Trophoblast cell (in vitro differentiated cells and primary cell): ENCODE measurements around the gene INTS1.

Experiments used
- DNase-seq, 2 donors: peaks; one replicate each; pipeline ENCODE4 v3.0.0-alpha.2; 2016
- H2AFZ ChIP-seq: 2 replicates; pipeline ENCODE4 v1.6.1; 2013; ENCODE audit warnings: low read length, moderate library complexity, mild to moderate bottlenecking; ENCODE audit not compliant: insufficient read depth, poor library complexity
- H2AK5ac ChIP-seq: 2 replicates; pipeline ENCODE4 v1.6.1; 2013; ENCODE audit warnings: mild to moderate bottlenecking, low read length
- H2BK120ac ChIP-seq: 2 replicates; pipeline ENCODE4 v1.6.1; 2013; ENCODE audit warnings: low read length, mild to moderate bottlenecking, moderate library complexity; ENCODE audit not compliant: insufficient read depth, poor library complexity
- H2BK12ac ChIP-seq: 2 replicates; pipeline ENCODE4 v1.6.1; 2013; ENCODE audit warnings: mild to moderate bottlenecking, low read length, moderate library complexity
- H2BK5ac ChIP-seq: 2 replicates; pipeline ENCODE4 v1.6.1; 2013; ENCODE audit warnings: low read length, low read depth, moderate library complexity, mild to moderate bottlenecking; ENCODE audit not compliant: poor library complexity
- H3K14ac ChIP-seq: 2 replicates; pipeline ENCODE4 v1.6.1; 2013; ENCODE audit warnings: mild to moderate bottlenecking, low read length
- H3K18ac ChIP-seq: 2 replicates; pipeline ENCODE4 v1.6.1; 2013; ENCODE audit warnings: mild to moderate bottlenecking, low read length
- H3K23ac ChIP-seq: 2 replicates; pipeline ENCODE4 v1.6.1; 2013; ENCODE audit warnings: low read length
- H3K27ac ChIP-seq: 2 replicates; pipeline ENCODE4 v1.5.1; 2013; ENCODE audit warnings: low read depth, mild to moderate bottlenecking, inconsistent platforms, low read length, moderate library complexity
- H3K27me3 ChIP-seq: 2 replicates; pipeline ENCODE4 v1.6.1; 2013; ENCODE audit warnings: inconsistent platforms, mild to moderate bottlenecking, low read length, moderate library complexity; ENCODE audit not compliant: insufficient read depth
- H3K36me3 ChIP-seq, 2 experiments: 1 replicate in 1 of 2; 2 replicates in 1 of 2; pipeline ENCODE4 v1.6.1; 2013; ENCODE audit warnings: low read length in 2 of 2, mild to moderate bottlenecking in 2 of 2, moderate library complexity in 1 of 2; ENCODE audit not compliant: insufficient read depth in 2 of 2, control insufficient read depth in 1 of 2
- H3K4ac ChIP-seq: 2 replicates; pipeline ENCODE4 v1.6.1; 2013; ENCODE audit warnings: low read depth, mild to moderate bottlenecking, low read length, moderate library complexity
- H3K4me1 ChIP-seq, 2 experiments: 1 replicate in 1 of 2; 2 replicates in 1 of 2; pipeline ENCODE4 v1.6.1; 2013; ENCODE audit warnings: low read length in 2 of 2, mild to moderate bottlenecking in 2 of 2, moderate library complexity in 1 of 2; ENCODE audit not compliant: insufficient read depth in 2 of 2, control insufficient read depth in 1 of 2
- H3K4me2 ChIP-seq: 2 replicates; pipeline ENCODE4 v1.6.1; 2013; ENCODE audit warnings: inconsistent platforms, mild to moderate bottlenecking, low read length, moderate library complexity
- H3K4me3 ChIP-seq: 2 replicates; pipeline ENCODE4 v1.5.1; 2013; ENCODE audit warnings: mild to moderate bottlenecking, low read depth, low read length, inconsistent platforms
- H3K79me1 ChIP-seq: one replicate; pipeline ENCODE4 v1.6.1; 2013; ENCODE audit warnings: low read length
- H3K79me2 ChIP-seq: 2 replicates; pipeline ENCODE4 v1.6.1; 2013; ENCODE audit warnings: low read length, mild to moderate bottlenecking; ENCODE audit not compliant: control insufficient read depth, insufficient read depth, poor library complexity
- H3K9ac ChIP-seq: 2 replicates; pipeline ENCODE4 v1.6.1; 2013; ENCODE audit warnings: mild to moderate bottlenecking, low read length
- H3K9me3 ChIP-seq: 2 replicates; pipeline ENCODE4 v1.6.1; 2013; ENCODE audit warnings: low read depth, mild to moderate bottlenecking, control low read depth, inconsistent platforms, low read length; ENCODE audit not compliant: insufficient read depth
- H4K12ac ChIP-seq: 2 replicates; pipeline ENCODE4 v1.6.1; 2013; ENCODE audit warnings: low read depth, mild to moderate bottlenecking, low read length, moderate library complexity
- H4K8ac ChIP-seq: 2 replicates; pipeline ENCODE4 v1.6.1; 2013; ENCODE audit warnings: low read depth, mild to moderate bottlenecking, low read length, moderate library complexity
- H4K91ac ChIP-seq: one replicate; pipeline ENCODE4 v1.6.1; 2013; ENCODE audit warnings: low read depth, mild to moderate bottlenecking, low read length, moderate library complexity
- WGBS: extraction: QIAGEN DNeasy Blood & Tissue Kit; methylation state at CpG from one replicate; pipeline ENCODE4 v1.1.7; 2013; ENCODE audit warnings: missing lambda C conversion rate; ENCODE audit not compliant: insufficient read length, insufficient coverage; ENCODE audit errors: extremely low coverage; 5-methylcytosine and 5-hydroxymethylcytosine counted together

Gene INTS1

GRCh38 chr7:1526271-1526754 is 22.1 kb upstream of the INTS1 start:
- Histone ChIP-seq H3K14ac (peak overlapping the region; percentile 59), H3K4ac (no peak overlapping the region), H4K12ac (peak overlapping the region; percentile 40), H2BK120ac (peak overlapping the region; percentile 41), H2BK5ac (peak overlapping the region; percentile 9), H3K18ac (peak overlapping the region; percentile 60), H3K36me3 (no peaks in the 10 kb centered on the region), H3K4me1 (peaks cover 5 to 6% of the 10 kb centered on the region in 2 experiments), H3K27ac (no peak overlapping the region), H3K23ac (no peak overlapping the region), H2AK5ac (peak overlapping the region; percentile 26), H3K27me3 (no peaks in the 10 kb centered on the region), H4K91ac (peak overlapping the region; percentile 45), H3K9me3 (no peaks in the 10 kb centered on the region), H4K8ac (peak overlapping the region; percentile 79), H3K4me2 (no peak overlapping the region), H3K79me2 (peaks cover 3% of the 10 kb centered on the region), H3K79me1 (peaks cover 8% of the 10 kb centered on the region), H2AFZ (peak overlapping the region; percentile 45), H2BK12ac (peak overlapping the region; percentile 42), H3K4me3 (no peak overlapping the region), H3K9ac (no peak overlapping the region)
- no peak for DNase-seq
- WGBS: no CpG with 5 or more reads among the region's 6 CpGs

DNA sequence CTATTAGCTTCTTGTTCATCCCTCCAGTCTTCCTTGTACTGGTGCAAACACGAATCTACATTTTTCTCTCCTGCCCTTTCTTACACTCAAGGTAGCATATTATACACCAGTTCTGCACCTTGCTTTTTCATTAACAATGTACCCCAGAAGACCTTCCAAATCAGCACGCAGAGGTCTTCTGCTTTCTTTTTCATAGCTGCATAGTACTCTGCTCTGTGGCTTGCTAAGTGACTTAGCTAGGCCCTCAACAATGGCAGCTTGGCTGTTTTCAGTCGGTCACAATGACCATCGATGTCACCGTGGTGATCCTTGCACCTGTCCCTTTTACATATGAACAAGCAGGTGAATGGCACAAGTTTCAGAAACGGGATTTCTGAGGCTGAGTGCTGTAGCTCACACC is 21.2 kb upstream of the INTS1 start:
- no peak for DNase-seq
- no peak overlapping the region for H3K9ac ChIP-seq
- no peak overlapping the region for H3K4ac ChIP-seq
- no peaks in the 10 kb centered on the region for H3K9me3 ChIP-seq
- no peak overlapping the region for H3K18ac ChIP-seq
- H2AFZ ChIP-seq: no peak overlapping the region
- H2AK5ac ChIP-seq: no peak overlapping the region
- H3K27ac ChIP-seq: no peak overlapping the region
- no peaks in the 10 kb centered on the region for H3K27me3 ChIP-seq
- no peak overlapping the region for H3K4me3 ChIP-seq
- H2BK12ac ChIP-seq: no peak overlapping the region
- no peak overlapping the region for H4K91ac ChIP-seq
- no peak overlapping the region for H2BK120ac ChIP-seq
- H3K36me3 ChIP-seq: no peaks in the 10 kb centered on the region
- peaks cover 7% of the 10 kb centered on the region for H3K79me1 ChIP-seq
- no peak overlapping the region for H3K4me2 ChIP-seq
- H3K79me2 ChIP-seq: no peaks in the 10 kb centered on the region
- H3K14ac ChIP-seq: no peak overlapping the region
- no peak overlapping the region for H4K12ac ChIP-seq
- no peak overlapping the region for H2BK5ac ChIP-seq
- no CpG with 5 or more reads among the region's 6 CpGs for WGBS
- no peak overlapping the region for H3K23ac ChIP-seq
- H4K8ac ChIP-seq: no peak overlapping the region
- H3K4me1 ChIP-seq: peaks cover 8 to 9% of the 10 kb centered on the region in 2 experiments

- Histone ChIP-seq H2BK5ac (no peak overlapping the region), H3K79me2 (no peaks in the 10 kb centered on the region), H2BK12ac (no peak overlapping the region), H3K18ac (no peak overlapping the region), H2BK120ac (no peak overlapping the region), H3K27ac (no peak overlapping the region), H3K4me2 (no peak overlapping the region), H3K23ac (no peak overlapping the region), H2AFZ (no peak overlapping the region), H3K4me1 (peaks cover 4 to 12% of the 10 kb centered on the region in 2 experiments), H2AK5ac (no peak overlapping the region), H3K79me1 (peaks cover 12% of the 10 kb centered on the region), H4K91ac (no peak overlapping the region), H4K12ac (no peak overlapping the region), H3K4ac (no peak overlapping the region), H4K8ac (no peak overlapping the region), H3K14ac (no peak overlapping the region), H3K4me3 (no peak overlapping the region), H3K27me3 (no peaks in the 10 kb centered on the region), H3K36me3 (no peaks in the 10 kb centered on the region), H3K9ac (no peak overlapping the region), H3K9me3 (no peaks in the 10 kb centered on the region)
- no peak for DNase-seq
- no CpG with 5 or more reads among the region's 17 CpGs for WGBS
Observed at GRCh38 chr7:1523844-1524243, 19.7 kb upstream of the INTS1 start.

DNA sequence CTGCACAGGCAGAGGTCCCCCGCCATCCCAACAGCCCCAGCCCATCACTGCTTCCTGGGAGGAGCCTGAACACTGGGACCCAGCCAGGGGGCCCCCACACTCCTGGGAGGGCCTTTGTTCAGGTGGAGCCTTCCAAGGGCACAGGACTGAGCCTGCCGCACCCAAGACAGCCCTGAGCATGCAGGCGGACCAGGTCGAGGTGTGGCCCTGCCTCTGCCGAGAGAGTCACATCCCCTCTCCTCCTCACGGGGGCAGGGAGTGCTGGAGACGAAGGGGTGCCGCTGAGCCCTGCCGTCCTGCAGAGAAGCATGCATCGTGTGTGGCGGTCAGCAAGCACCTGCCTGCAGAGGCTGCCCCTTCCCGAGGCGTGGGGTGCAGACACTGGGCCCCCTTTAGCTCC is 19.0 kb upstream of the INTS1 start:
- no peaks in the 10 kb centered on the region for H3K36me3 ChIP-seq
- no peak overlapping the region for H3K18ac ChIP-seq
- H4K8ac ChIP-seq: no peak overlapping the region
- no peak overlapping the region for H3K14ac ChIP-seq
- H3K9ac ChIP-seq: no peak overlapping the region
- H2BK120ac ChIP-seq: no peak overlapping the region
- no peaks in the 10 kb centered on the region for H3K79me2 ChIP-seq
- peaks cover 4 to 12% of the 10 kb centered on the region in 2 experiments for H3K4me1 ChIP-seq
- no peak for DNase-seq
- H3K79me1 ChIP-seq: peaks cover 12% of the 10 kb centered on the region
- no peak overlapping the region for H3K4ac ChIP-seq
- no peak overlapping the region for H3K4me3 ChIP-seq
- no peaks in the 10 kb centered on the region for H3K9me3 ChIP-seq
- H4K12ac ChIP-seq: no peak overlapping the region
- H2AK5ac ChIP-seq: peak overlapping the region; percentile 29
- H3K27me3 ChIP-seq: no peaks in the 10 kb centered on the region
- no peak overlapping the region for H2AFZ ChIP-seq
- no peak overlapping the region for H4K91ac ChIP-seq
- H2BK12ac ChIP-seq: no peak overlapping the region
- no CpG with 5 or more reads among the region's 13 CpGs for WGBS
- H3K23ac ChIP-seq: no peak overlapping the region
- H3K27ac ChIP-seq: no peak overlapping the region
- H3K4me2 ChIP-seq: no peak overlapping the region
- H2BK5ac ChIP-seq: no peak overlapping the region
